NCI-H1694 treated with DMSO at 0.1 percent for 48 hours (cell line): ENCODE data around the gene GLCCI1.

ENCODE experiments used
- DNase-seq: peaks from one replicate; lab custom pipeline; 2025; lab: John Stamatoyannopoulos, UW

Gene GLCCI1

GRCh38 chr7:7964250-7964649 is 4.3 kb upstream of the GLCCI1 start:
- no peak for DNase-seq

GRCh38 chr7:7964691-7965090 is 3.9 kb upstream of the GLCCI1 start:
- DNase-seq, result no peak

GRCh38 chr7:7965301-7965700 is 3.3 kb upstream of the GLCCI1 start:
- no peak for DNase-seq

- DNase-seq, result no peak
These were observed 2.4 kb upstream of the GLCCI1 start for GRCh38 chr7:7966141-7966734.

- no peak for DNase-seq
These were observed 581 bp upstream of the GLCCI1 start for GRCh38 chr7:7967886-7968543.

GRCh38 chr7:7969306-7970236 is 975 bp downstream of the GLCCI1 start:
- peak; percentile 71 for DNase-seq

GRCh38 chr7:7970237-7970530 is 1.6 kb downstream of the GLCCI1 start:
- DNase-seq, result peak; percentile 71

GRCh38 chr7:7970531-7971307 is 2.1 kb downstream of the GLCCI1 start:
- peak; percentile 45 for DNase-seq

- DNase-seq, result peak; percentile 21
These were observed 2.9 kb downstream of the GLCCI1 start for GRCh38 chr7:7971308-7972040.

- DNase-seq, result peak; percentile 28
These were observed 3.5 kb downstream of the GLCCI1 start for GRCh38 chr7:7972128-7972527.

GRCh38 chr7:7972922-7973594 is 4.5 kb downstream of the GLCCI1 start:
- no peak for DNase-seq

- DNase-seq, result no peak
These were observed 8.1 kb downstream of the GLCCI1 start for GRCh38 chr7:7976677-7977076.

- no peak for DNase-seq
These were observed 9.2 kb downstream of the GLCCI1 start for GRCh38 chr7:7977774-7978173.

GRCh38 chr7:7978860-7979259 is 10.3 kb downstream of the GLCCI1 start:
- no peak for DNase-seq

GRCh38 chr7:7979558-7979957 is 11.0 kb downstream of the GLCCI1 start:
- DNase-seq, result no peak

GRCh38 chr7:7980134-7980533 is 11.5 kb downstream of the GLCCI1 start:
- DNase-seq, result no peak

GRCh38 chr7:7982904-7983303 is 14.3 kb downstream of the GLCCI1 start:
- no peak for DNase-seq

GRCh38 chr7:7984424-7984823 is 15.8 kb downstream of the GLCCI1 start:
- DNase-seq, result no peak

GRCh38 chr7:7988706-7989105 is 20.1 kb downstream of the GLCCI1 start:
- DNase-seq, result no peak

GRCh38 chr7:7989133-7989532 is 20.5 kb downstream of the GLCCI1 start:
- no peak for DNase-seq
